H1 (cell line): ENCODE measurements around the gene CFAP92. TPM values are rescaled to one million over a fixed set of nuclear protein-coding genes. Genes with fewer than 3 reads are reported as not detected.

Source experiments
- CTCF ChIA-PET: fragments of 300-600 bp; sonication (Branson Sonifier 250); formaldehyde crosslinking; loops from one replicate; lab custom pipeline; 2021; ENCODE audit not compliant: partially characterized antibody; lab: Charles Lee
- POLR2A ChIA-PET: fragments of 300-600 bp; sonication (Branson Sonifier 250); formaldehyde crosslinking; loops from one replicate; lab custom pipeline; 2021; ENCODE audit warnings: inconsistent platforms; ENCODE audit not compliant: partially characterized antibody; lab: Charles Lee
- DNase-seq, 2 experiments: peaks; one replicate each; pipeline versions ENCODE4 v3.0.0 to v3.0.0-alpha.2; 2010 to 2022; ENCODE audit warnings: low spot score in 2 of 2, low read depth in 1 of 2, mixed read lengths in 1 of 2
- FAIRE-seq: peaks from 2 replicates; lab custom pipeline; 2011; peaks lifted over from hg19 to GRCh38; lab: Jason Lieb, UNC
- H2AFZ ChIP-seq: 2 replicates; pipeline ENCODE4 v1.8.1; 2012; ENCODE audit warnings: low read length, inconsistent platforms
- H2AK5ac ChIP-seq: 2 replicates; pipeline ENCODE4 v1.6.1; 2013; ENCODE audit warnings: low read depth, low read length
- H2BK120ac ChIP-seq: replicated peaks from 2 replicates; pipeline ENCODE3; 2013; ENCODE audit warnings: low read depth, low read length, inconsistent platforms
- H2BK12ac ChIP-seq: 2 replicates; pipeline ENCODE4 v1.6.1; 2013; ENCODE audit warnings: low read depth, low read length
- H2BK15ac ChIP-seq: 2 replicates; pipeline ENCODE4 v1.6.1; 2013; ENCODE audit warnings: low read length
- H2BK20ac ChIP-seq: 2 replicates; pipeline ENCODE4 v1.6.1; 2013; ENCODE audit warnings: low read length
- H2BK5ac ChIP-seq: 2 replicates; pipeline ENCODE4 v1.6.1; 2013; ENCODE audit warnings: low read depth, low read length
- H3K14ac ChIP-seq: 2 replicates; pipeline ENCODE4 v1.6.1; 2013; ENCODE audit warnings: inconsistent platforms; ENCODE audit not compliant: insufficient read length
- H3K18ac ChIP-seq: 2 replicates; pipeline ENCODE4 v1.6.1; 2013; ENCODE audit warnings: low read length; ENCODE audit errors: extremely low read depth
- H3K23ac ChIP-seq: 2 replicates; pipeline ENCODE4 v1.6.1; 2013; ENCODE audit warnings: inconsistent platforms; ENCODE audit not compliant: insufficient read length
- H3K23me2 ChIP-seq: 2 replicates; pipeline ENCODE4 v1.6.1; 2013; ENCODE audit warnings: low read depth, low read length
- H3K27ac ChIP-seq: 2 replicates; pipeline ENCODE4 v1.6.1; 2011; ENCODE audit warnings: low read depth, low read length, inconsistent platforms
- H3K27me3 ChIP-seq, 4 experiments: replicated peaks in 1 of 4; 1 replicate in 1 of 4; 2 replicates in 3 of 4; pipeline versions ENCODE4 v1.6.1 to v1.8.1; 2011 to 2013; ENCODE audit warnings: low read length in 3 of 4, mild to moderate bottlenecking in 3 of 4, inconsistent platforms in 2 of 4, mixed read lengths in 2 of 4, moderate library complexity in 1 of 4; ENCODE audit not compliant: control insufficient read depth in 3 of 4, insufficient read depth in 3 of 4; ENCODE audit errors: extremely low read depth in 1 of 4
- H3K36me3 ChIP-seq, 4 experiments: 2 replicates each; pipeline versions ENCODE4 v1.6.1 to v1.8.1; 2011 to 2013; ENCODE audit warnings: mild to moderate bottlenecking in 4 of 4, low read length in 3 of 4, moderate library complexity in 2 of 4, control low read depth in 1 of 4, inconsistent platforms in 1 of 4; ENCODE audit not compliant: insufficient read depth in 4 of 4, control insufficient read depth in 2 of 4
- H3K4ac ChIP-seq: replicated peaks from 2 replicates; pipeline ENCODE3; 2013; ENCODE audit warnings: low read length, low read depth, mixed read lengths, inconsistent platforms; ENCODE audit not compliant: insufficient read length
- H3K4me1 ChIP-seq, 4 experiments: replicated peaks in 1 of 4; 1 replicate in 1 of 4; 2 replicates in 3 of 4; pipeline versions ENCODE4 v1.6.1 to v1.8.1; 2011 to 2013; ENCODE audit warnings: low read length in 3 of 4, inconsistent platforms in 2 of 4, mixed read lengths in 1 of 4; ENCODE audit not compliant: insufficient read depth in 4 of 4, control insufficient read depth in 3 of 4
- H3K4me2 ChIP-seq, 2 experiments: 2 replicates each; pipeline versions ENCODE4 v1.6.1 to v1.8.1; 2011 to 2013; ENCODE audit warnings: low read depth in 2 of 2, low read length in 2 of 2, control low read depth in 1 of 2, inconsistent platforms in 1 of 2, mild to moderate bottlenecking in 1 of 2; ENCODE audit not compliant: insufficient read depth in 1 of 2
- H3K4me3 ChIP-seq, 4 experiments: fragments of 200-600, 300-600 bp in 1 of 4; sonication (generic), shearing (Covaris generic), sonication (Bioruptor Twin) in 1 of 4; 2 replicates each; pipeline versions ENCODE4 v1.5.1 to v1.8.1; 2011 to 2016; ENCODE audit warnings: low read length in 4 of 4, low read depth in 3 of 4, control low read depth in 2 of 4, inconsistent platforms in 2 of 4, mild to moderate bottlenecking in 2 of 4, mixed read lengths in 1 of 4, moderate library complexity in 1 of 4; ENCODE audit not compliant: insufficient read depth in 2 of 4; ENCODE audit errors: extremely low read depth in 1 of 4
- H3K56ac ChIP-seq: replicated peaks from 2 replicates; pipeline ENCODE3; 2013; ENCODE audit warnings: low read depth, mild to moderate bottlenecking, mixed read lengths, low read length, inconsistent platforms; ENCODE audit not compliant: insufficient read length
- H3K79me1 ChIP-seq: 2 replicates; pipeline ENCODE4 v1.6.1; 2013; ENCODE audit warnings: low read depth, low read length, control low read depth
- H3K79me2 ChIP-seq, 2 experiments: 2 replicates each; pipeline versions ENCODE4 v1.6.1 to v1.8.1; 2012 to 2013; ENCODE audit warnings: low read length in 2 of 2, mild to moderate bottlenecking in 2 of 2, inconsistent platforms in 1 of 2; ENCODE audit not compliant: insufficient read depth in 2 of 2, control insufficient read depth in 1 of 2
- H3K9ac ChIP-seq, 4 experiments: replicated peaks in 1 of 4; 1 replicate in 1 of 4; 2 replicates in 3 of 4; pipeline versions ENCODE4 v1.6.1 to v1.8.1; 2011 to 2013; ENCODE audit warnings: low read depth in 3 of 4, low read length in 3 of 4, control low read depth in 2 of 4, mild to moderate bottlenecking in 2 of 4, moderate library complexity in 2 of 4, inconsistent platforms in 1 of 4; ENCODE audit errors: extremely low read depth in 1 of 4
- H3K9me3 ChIP-seq, 2 experiments: 2 replicates each; pipeline versions ENCODE4 v1.6.1 to v1.8.1; 2012 to 2013; ENCODE audit warnings: mild to moderate bottlenecking in 2 of 2, moderate library complexity in 2 of 2, control low read depth in 1 of 2, inconsistent platforms in 1 of 2, low read depth in 1 of 2, low read length in 1 of 2, mixed read lengths in 1 of 2; ENCODE audit not compliant: insufficient read depth in 2 of 2
- H4K20me1 ChIP-seq, 2 experiments: replicated peaks in 1 of 2; 2 replicates each; pipeline versions ENCODE3 to v1.8.1; 2011 to 2013; ENCODE audit warnings: inconsistent platforms in 2 of 2, low read length in 2 of 2, mild to moderate bottlenecking in 1 of 2; ENCODE audit not compliant: insufficient read depth in 2 of 2, control insufficient read depth in 1 of 2
- H4K5ac ChIP-seq: 2 replicates; pipeline ENCODE4 v1.6.1; 2013; ENCODE audit warnings: low read length, low read depth, mixed read lengths, inconsistent platforms; ENCODE audit not compliant: insufficient read length
- H4K8ac ChIP-seq: 2 replicates; pipeline ENCODE4 v1.8.0; 2013; ENCODE audit warnings: mild to moderate bottlenecking, moderate library complexity, low read length, inconsistent platforms; ENCODE audit not compliant: insufficient read depth; ENCODE audit errors: extremely low read depth
- H4K91ac ChIP-seq: replicated peaks from 2 replicates; pipeline ENCODE3; 2013; ENCODE audit warnings: low read length, mixed read lengths, inconsistent platforms; ENCODE audit not compliant: insufficient read length
- ASH2L ChIP-seq: fragments of 200-600, 300-600 bp; sonication (generic); IDR thresholded peaks from one replicate; pipeline ENCODE4 v1.7.1; 2017; ENCODE audit warnings: low read length
- WGBS, 2 experiments: shearing (Covaris generic) in 1 of 2; methylation state at CpG; one replicate each; pipeline versions ENCODE4 v1.1.6 to v1.1.7; 2013 to 2015; ENCODE audit warnings: low lambda C conversion rate in 2 of 2, mixed read lengths in 2 of 2, inconsistent platforms in 1 of 2, low coverage in 1 of 2, missing lambda C conversion rate in 1 of 2; ENCODE audit not compliant: insufficient replicate concordance in 2 of 2, insufficient coverage in 1 of 2, insufficient read length in 1 of 2; ENCODE audit errors: extremely low coverage in 1 of 2, missing lambda C conversion rate in 1 of 2; 5-methylcytosine and 5-hydroxymethylcytosine counted together
- polyA plus RNA-seq, 7 experiments: library from polyadenylated mRNA; depleted of rRNA in 3 of 7; stranded (reverse) in 5 of 7; unstranded in 2 of 7; fragments of >200 nt in 5 of 7; fragments of 200-250 nt in 2 of 7; gene quantifications; 1 replicate in 5 of 7; 2 replicates in 1 of 7; 4 replicates in 1 of 7; pipeline versions ENCODE4 v1.2.1 to v1.2.3, GENCODE V29; 2011 to 2013; ENCODE audit warnings: missing spikeins in 2 of 7, mixed read lengths in 2 of 7
- total RNA-seq: library from RNA; stranded (reverse); fragmentation: NEBNext Ultra II Directional; extraction: Animal tissue kit (Norgen Biotek cat#: 25700); gene quantifications from 2 replicates; pipeline ENCODE4 v1.2.1, GENCODE V29; 2021

The CFAP92 gene
- total and polyA plus RNA-seq, 2 of the 8 experiments (the other 6 are each of a cell fraction or from before 2014, with no cell fraction given), result 0.77 to 2.0 TPM

- H2AK5ac ChIP-seq, result no peak overlapping the region
- no peak overlapping the region for H3K9ac ChIP-seq
- DNase-seq (no peak), FAIRE-seq (no peak)
- H3K56ac ChIP-seq, result no peak overlapping the region
- no peak overlapping the region for H4K91ac ChIP-seq
- H3K18ac ChIP-seq, result no peak overlapping the region
- H3K4me1 ChIP-seq, result no peaks in the 10 kb centered on the region
- H2BK12ac ChIP-seq, result no peak overlapping the region
- H4K8ac ChIP-seq, result no peak overlapping the region
- no peak overlapping the region for H3K4me2 ChIP-seq
- H3K23me2 ChIP-seq, result no peaks in the 10 kb centered on the region
- ChIA-PET CTCF (interaction anchor here (1.2 kb wide), 1 partner anchor 11 kb away, joined by 4 read pairs; no protein-coding TSS in a partner anchor), POLR2A (interaction anchor here (3.5 kb wide), 1 partner anchor 28 kb away, joined by 11 read pairs; the partner anchor contains the start of gene ACAD9)
- H3K79me2 ChIP-seq, result no peaks in the 10 kb centered on the region
- H2BK5ac ChIP-seq, result no peak overlapping the region
- H2BK15ac ChIP-seq, result no peak overlapping the region
- no peak overlapping the region for H2BK120ac ChIP-seq
- no peak overlapping the region for H3K27ac ChIP-seq
- H3K23ac ChIP-seq, result no peak overlapping the region
- no peak overlapping the region for H3K14ac ChIP-seq
- H3K4me3 ChIP-seq, result no peak overlapping the region
- 86% methylated on average over 6 of the region's 7 CpGs; no CpG with 5 or more reads in 1 of the 2 experiments for WGBS, 2 experiments
- H4K5ac ChIP-seq, result no peak overlapping the region
- H3K79me1 ChIP-seq, result no peaks in the 10 kb centered on the region; the same call in 1 of the 2 replicates
- peaks cover 0 to 15% of the 10 kb centered on the region in 2 experiments for H4K20me1 ChIP-seq
- H3K9me3 ChIP-seq, result no peaks in the 10 kb centered on the region
- H3K27me3 ChIP-seq, result no peaks in the 10 kb centered on the region
- H3K36me3 ChIP-seq, result peaks cover 19 to 67% (median 40%) of the 10 kb centered on the region in 4 experiments; a peak in 7 of 8 replicates
- H2AFZ ChIP-seq, result no peak overlapping the region
- no peak overlapping the region for H2BK20ac ChIP-seq
- H3K4ac ChIP-seq, result no peak overlapping the region
- TF ChIP-seq ASH2L, result no peak
These were observed 86.9 kb downstream of the CFAP92 start for GRCh38 chr3:128906804-128907525.
